H9 (cell line): Measurements from ENCODE around the gene FUNDC2. TPM values are rescaled to one million over a fixed set of nuclear protein-coding genes. Genes with fewer than 3 reads are reported as not detected.

ENCODE experiments used
- DNase-seq: peaks from one replicate; pipeline ENCODE4 v3.0.0-alpha.2; 2017
- H2AFZ ChIP-seq: one replicate; pipeline ENCODE4 v1.6.1; 2013; ENCODE audit warnings: mild to moderate bottlenecking, low read length, control low read depth, moderate library complexity
- H2AK5ac ChIP-seq: 2 replicates; pipeline ENCODE4 v1.6.1; 2013; ENCODE audit warnings: low read length, control low read depth, mixed read lengths; ENCODE audit not compliant: insufficient read length
- H2BK120ac ChIP-seq: one replicate; pipeline ENCODE4 v1.6.1; 2013; ENCODE audit warnings: low read depth, mild to moderate bottlenecking, low read length, control low read depth, inconsistent platforms; ENCODE audit not compliant: poor library complexity, severe bottlenecking
- H2BK12ac ChIP-seq: 2 replicates; pipeline ENCODE4 v1.6.1; 2013; ENCODE audit warnings: low read length, control low read depth, mixed read lengths, low read depth; ENCODE audit not compliant: insufficient read length
- H2BK15ac ChIP-seq: 2 replicates; pipeline ENCODE4 v1.6.1; 2013; ENCODE audit warnings: low read depth, low read length, control low read depth
- H2BK20ac ChIP-seq: one replicate; pipeline ENCODE4 v1.6.1; 2013; ENCODE audit warnings: low read depth, mild to moderate bottlenecking, low read length, control low read depth, inconsistent platforms; ENCODE audit not compliant: poor library complexity, severe bottlenecking
- H2BK5ac ChIP-seq: 2 replicates; pipeline ENCODE4 v1.6.1; 2013; ENCODE audit warnings: low read length, control low read depth, mixed read lengths; ENCODE audit not compliant: insufficient read length
- H3K14ac ChIP-seq: 2 replicates; pipeline ENCODE4 v1.6.1; 2013; ENCODE audit warnings: low read length, control low read depth; ENCODE audit not compliant: insufficient read depth
- H3K18ac ChIP-seq: 2 replicates; pipeline ENCODE4 v1.6.1; 2013; ENCODE audit warnings: low read depth, mild to moderate bottlenecking, mixed read lengths, low read length, control low read depth; ENCODE audit not compliant: insufficient read length
- H3K23ac ChIP-seq: 2 replicates; pipeline ENCODE4 v1.6.1; 2013; ENCODE audit warnings: low read length, control low read depth, mixed read lengths, low read depth; ENCODE audit not compliant: insufficient read length
- H3K23me2 ChIP-seq: 2 replicates; pipeline ENCODE4 v1.6.1; 2013; ENCODE audit warnings: low read depth, mild to moderate bottlenecking, mixed read lengths, low read length, control low read depth; ENCODE audit not compliant: insufficient read length, poor library complexity, severe bottlenecking
- H3K27ac ChIP-seq: 2 replicates; pipeline ENCODE4 v1.5.1; 2013; ENCODE audit warnings: low read length, control low read depth, mixed read lengths, low read depth; ENCODE audit not compliant: insufficient read length
- H3K27me3 ChIP-seq: 2 replicates; pipeline ENCODE4 v1.6.1; 2013; ENCODE audit warnings: low read length, control low read depth, inconsistent platforms; ENCODE audit not compliant: insufficient read depth
- H3K4ac ChIP-seq: 2 replicates; pipeline ENCODE4 v1.6.1; 2013; ENCODE audit warnings: low read depth, mild to moderate bottlenecking, control low read depth, inconsistent platforms, low read length, moderate library complexity
- H3K4me1 ChIP-seq: 2 replicates; pipeline ENCODE4 v1.6.1; 2013; ENCODE audit warnings: low read length, control low read depth, inconsistent platforms; ENCODE audit not compliant: insufficient read depth
- H3K4me2 ChIP-seq: 2 replicates; pipeline ENCODE4 v1.6.1; 2013; ENCODE audit warnings: low read length, control low read depth, mixed read lengths; ENCODE audit not compliant: insufficient read length, insufficient read depth
- H3K56ac ChIP-seq: 2 replicates; pipeline ENCODE4 v1.6.1; 2013; ENCODE audit warnings: low read depth, mild to moderate bottlenecking, mixed read lengths, low read length, control low read depth; ENCODE audit not compliant: insufficient read length
- H3K79me1 ChIP-seq: 2 replicates; pipeline ENCODE4 v1.6.1; 2013; ENCODE audit warnings: low read depth, mild to moderate bottlenecking, moderate library complexity, low read length, control low read depth, inconsistent platforms; ENCODE audit not compliant: insufficient read depth, poor library complexity, severe bottlenecking
- H3K79me2 ChIP-seq: 2 replicates; pipeline ENCODE4 v1.6.1; 2013; ENCODE audit warnings: low read length, control low read depth, inconsistent platforms; ENCODE audit not compliant: insufficient read depth
- H3K9ac ChIP-seq: 2 replicates; pipeline ENCODE4 v1.6.1; 2013; ENCODE audit warnings: low read length, control low read depth, mixed read lengths; ENCODE audit not compliant: insufficient read length; ENCODE audit errors: extremely low read depth
- H3K9me3 ChIP-seq: one replicate; pipeline ENCODE4 v1.6.1; 2013; ENCODE audit warnings: low read depth, low read length, inconsistent platforms; ENCODE audit not compliant: control insufficient read depth
- H3T11ph ChIP-seq: one replicate; pipeline ENCODE4 v1.6.1; 2013; ENCODE audit warnings: mild to moderate bottlenecking, low read length, control low read depth, inconsistent platforms
- H4K20me1 ChIP-seq: one replicate; pipeline ENCODE4 v1.6.1; 2013; ENCODE audit not compliant: control insufficient read depth, insufficient read length, insufficient read depth
- H4K5ac ChIP-seq: 2 replicates; pipeline ENCODE4 v1.6.1; 2013; ENCODE audit warnings: low read depth, mild to moderate bottlenecking, mixed read lengths, low read length, control low read depth; ENCODE audit not compliant: insufficient read length
- H4K8ac ChIP-seq: replicated peaks from 2 replicates; pipeline ENCODE4 v1.6.1; 2013; ENCODE audit warnings: low read length, control low read depth, mixed read lengths, low read depth; ENCODE audit not compliant: insufficient read length
- H4K91ac ChIP-seq: 2 replicates; pipeline ENCODE4 v1.6.1; 2013; ENCODE audit warnings: low read depth, mild to moderate bottlenecking, moderate library complexity, mixed read lengths, low read length, control low read depth; ENCODE audit not compliant: insufficient read length
- H3K27ac Mint-ChIP-seq, 3 experiments: 2 replicates in 2 of 3; 3 replicates in 1 of 3; pipeline ENCODE4 v1.8.0; 2020 to 2021; ENCODE audit warnings: mixed read lengths in 3 of 3, mild to moderate bottlenecking in 1 of 3, moderate library complexity in 1 of 3
- H3K27me3 Mint-ChIP-seq: 2 replicates; pipeline ENCODE4 v1.8.0; 2021; ENCODE audit warnings: low read depth, mild to moderate bottlenecking, moderate library complexity, mixed read lengths
- H3K36me3 Mint-ChIP-seq, 3 experiments: 2 replicates in 2 of 3; 3 replicates in 1 of 3; pipeline ENCODE4 v1.8.0; 2020 to 2021; ENCODE audit warnings: low read depth in 3 of 3, mixed read lengths in 3 of 3; ENCODE audit not compliant: insufficient read depth in 1 of 3
- H3K4me1 Mint-ChIP-seq, 2 experiments: 2 replicates each; pipeline ENCODE4 v1.8.0; 2020; ENCODE audit warnings: mixed read lengths in 2 of 2
- H3K4me3 Mint-ChIP-seq, 2 experiments: 2 replicates in 1 of 2; 3 replicates in 1 of 2; pipeline ENCODE4 v1.8.0; 2020 to 2021; ENCODE audit warnings: mild to moderate bottlenecking in 2 of 2, mixed read lengths in 2 of 2, moderate library complexity in 1 of 2
- H3K9me3 Mint-ChIP-seq, 2 experiments: 2 replicates in 1 of 2; 3 replicates in 1 of 2; pipeline ENCODE4 v1.8.0; 2020; ENCODE audit warnings: mild to moderate bottlenecking in 2 of 2, mixed read lengths in 2 of 2, moderate library complexity in 1 of 2
- WGBS: extraction: QIAGEN DNeasy Blood & Tissue Kit; methylation state at CpG from one replicate; pipeline ENCODE4 v1.1.7; 2013; ENCODE audit warnings: missing lambda C conversion rate, low lambda C conversion rate, mixed read lengths; ENCODE audit not compliant: insufficient read length; ENCODE audit errors: extremely low coverage; 5-methylcytosine and 5-hydroxymethylcytosine counted together
- total RNA-seq: library from RNA; stranded (reverse); gene quantifications from 2 replicates; pipeline ENCODE4 v1.2.1, GENCODE V29; 2021
- TF ChIP-seq, protein P1 (sequence below): fragments of 200-600 bp; sonication (generic); conservative IDR thresholded peaks from 3 replicates; pipeline ENCODE4 v1.8.0; 2021; ENCODE audit warnings: antibody characterized with exemption, mild to moderate bottlenecking

The FUNDC2 gene
- total RNA-seq, 1 experiment from 2014 or later: 62.1 TPM

DNA sequence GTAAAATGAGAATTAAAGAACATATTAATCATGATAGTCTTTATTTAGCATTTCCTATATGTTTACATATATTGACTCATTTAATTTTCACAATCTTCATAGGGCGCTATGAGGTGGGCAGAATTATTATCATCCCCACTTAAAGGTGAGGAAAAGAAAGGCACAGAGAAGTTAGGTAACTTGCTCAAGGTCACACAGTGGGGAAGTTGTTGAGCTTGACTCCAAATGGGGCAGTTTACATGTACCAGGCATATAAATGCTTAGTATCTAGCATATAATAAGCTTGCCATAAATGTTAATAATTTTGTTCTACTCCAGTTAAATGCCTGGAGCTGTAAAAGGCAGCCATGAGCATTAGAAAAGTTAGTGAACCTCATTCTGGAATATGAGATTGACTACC, 42.8 kb downstream of the FUNDC2 start:
- Histone ChIP-seq H3K23me2 (peaks cover 5% of the 10 kb centered on the region), H4K8ac (no peak overlapping the region), H3K23ac (no peak overlapping the region), H2BK20ac (no peak overlapping the region), H3K79me2 (no peaks in the 10 kb centered on the region), H3K79me1 (no peaks in the 10 kb centered on the region), H2BK12ac (no peak overlapping the region), H3K9ac (no peak overlapping the region), H4K91ac (no peak overlapping the region), H3K14ac (no peak overlapping the region), H3K4me2 (peak overlapping the region; percentile 88), H4K5ac (no peak overlapping the region), H3K27me3 (no peaks in the 10 kb centered on the region), H3K18ac (no peak overlapping the region), H3K4ac (no peak overlapping the region), H2AFZ (no peak overlapping the region), H3T11ph (no peak overlapping the region), H2BK120ac (no peak overlapping the region), H3K27ac (no peak overlapping the region), H3K4me1 (no peaks in the 10 kb centered on the region), H2AK5ac (no peak overlapping the region), H2BK15ac (no peak overlapping the region), H4K20me1 (no peaks in the 10 kb centered on the region), H2BK5ac (no peak overlapping the region), H3K56ac (no peak overlapping the region), H3K9me3 (peaks cover 49% of the 10 kb centered on the region)
- no peak for DNase-seq
- no CpG with 5 or more reads among the region's 1 CpG for WGBS
- peaks cover 8 to 15% of the 10 kb centered on the region in 2 experiments; a peak in 2 of 4 replicates for H3K4me1 Mint-ChIP-seq
- H3K9me3 Mint-ChIP-seq: peaks cover 65 to 68% of the 10 kb centered on the region in 2 experiments
- no peaks in the 10 kb centered on the region for H3K27me3 Mint-ChIP-seq
- H3K36me3 Mint-ChIP-seq: peaks cover 17 to 20% (median 19%) of the 10 kb centered on the region in 3 experiments
- TF ChIP-seq, protein P1, sequence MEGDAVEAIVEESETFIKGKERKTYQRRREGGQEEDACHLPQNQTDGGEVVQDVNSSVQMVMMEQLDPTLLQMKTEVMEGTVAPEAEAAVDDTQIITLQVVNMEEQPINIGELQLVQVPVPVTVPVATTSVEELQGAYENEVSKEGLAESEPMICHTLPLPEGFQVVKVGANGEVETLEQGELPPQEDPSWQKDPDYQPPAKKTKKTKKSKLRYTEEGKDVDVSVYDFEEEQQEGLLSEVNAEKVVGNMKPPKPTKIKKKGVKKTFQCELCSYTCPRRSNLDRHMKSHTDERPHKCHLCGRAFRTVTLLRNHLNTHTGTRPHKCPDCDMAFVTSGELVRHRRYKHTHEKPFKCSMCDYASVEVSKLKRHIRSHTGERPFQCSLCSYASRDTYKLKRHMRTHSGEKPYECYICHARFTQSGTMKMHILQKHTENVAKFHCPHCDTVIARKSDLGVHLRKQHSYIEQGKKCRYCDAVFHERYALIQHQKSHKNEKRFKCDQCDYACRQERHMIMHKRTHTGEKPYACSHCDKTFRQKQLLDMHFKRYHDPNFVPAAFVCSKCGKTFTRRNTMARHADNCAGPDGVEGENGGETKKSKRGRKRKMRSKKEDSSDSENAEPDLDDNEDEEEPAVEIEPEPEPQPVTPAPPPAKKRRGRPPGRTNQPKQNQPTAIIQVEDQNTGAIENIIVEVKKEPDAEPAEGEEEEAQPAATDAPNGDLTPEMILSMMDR: no peak
- no peak overlapping the region for H3K27ac Mint-ChIP-seq
- peak overlapping the region; percentile 78 to 80; a peak in 4 of 5 replicates for H3K4me3 Mint-ChIP-seq
